Measurements from ENCODE around the gene PIK3R1. TPM values are rescaled to one million over a fixed set of nuclear protein-coding genes. Genes with fewer than 3 reads are reported as not detected.

The PIK3R1 gene
- total and polyA plus RNA-seq, 10 of the 15 experiments (the other 5 are each of a cell fraction or from before 2014, with no cell fraction given): 7.8 to 38.4 (median 15.7) TPM

- BruUV-seq (replicated peaks): no TSS peak
- no peak overlapping the region for H2AFZ ChIP-seq (ENCODE audit: control insufficient read depth, low read depth, low read length)
- H3K9ac ChIP-seq (ENCODE audit: control insufficient read depth, insufficient read depth, low read length): peak overlapping the region; percentile 80; the same call in 1 of the 2 replicates
- peak overlapping the region; percentile 77 for H3K4me3 ChIP-seq
- H3K36me3 ChIP-seq (ENCODE audit: control insufficient read depth in 2 of 2, insufficient read depth in 2 of 2, low read length in 1 of 2): peaks cover 0 to 12% of the 10 kb centered on the region in 2 experiments; a peak in 2 of 4 replicates
- in situ Hi-C loops (cut with MboI): loop anchor here (5.0 to 10.0 kb wide), 2 partner anchors 168 to 725 kb away; no protein-coding TSS in a partner anchor
- WGBS (ENCODE audit: insufficient coverage, insufficient replicate concordance, low lambda C conversion rate, missing lambda C conversion rate): 78% methylated on average over 3 of the region's 4 CpGs
- intact Hi-C loops (cut with micrococcal nuclease; ENCODE audit: unreplicated experiment): loop anchor here (5.0 kb wide), 3 partner anchors 278 to 373 kb away; no protein-coding TSS in a partner anchor
- ATAC-seq: no peak
- ChIA-PET POLR2A (interaction anchor here (1.4 kb wide), 1 partner anchor 14 kb away, joined by 8 read pairs; no protein-coding TSS in a partner anchor), RAD21 (ENCODE audit: unreplicated experiment) (interaction anchor here (0.7 kb wide), 1 partner anchor 195 kb away, joined by 3 read pairs; no protein-coding TSS in a partner anchor), CTCF (interaction anchor here (1.1 kb wide), 1 partner anchor 14 kb away, joined by 3 read pairs; no protein-coding TSS in a partner anchor), SMC1A (ENCODE audit: uncharacterized antibody, unreplicated experiment) (interaction anchor here (1.0 to 4.2 kb wide), 8 partner anchors 12 to 161 kb away, joined by 3 to 137 read pairs (median 16); no protein-coding TSS in a partner anchor)
- H3K4me2 ChIP-seq (ENCODE audit: control insufficient read depth, insufficient read depth): peak overlapping the region; percentile 100
- DNase-seq (ENCODE audit: low read depth, low spot score): no peak
- H3K9me3 ChIP-seq (replicated peaks; ENCODE audit: control insufficient read depth, insufficient read depth, low read length): no peaks in the 10 kb centered on the region
- H4K20me1 ChIP-seq (ENCODE audit: control insufficient read depth, insufficient read depth): no peaks in the 10 kb centered on the region
- peaks cover 53% of the 10 kb centered on the region for H3K4me1 ChIP-seq (ENCODE audit: control insufficient read depth, insufficient read depth, low read length)
- TF ChIP-seq, protein P1, sequence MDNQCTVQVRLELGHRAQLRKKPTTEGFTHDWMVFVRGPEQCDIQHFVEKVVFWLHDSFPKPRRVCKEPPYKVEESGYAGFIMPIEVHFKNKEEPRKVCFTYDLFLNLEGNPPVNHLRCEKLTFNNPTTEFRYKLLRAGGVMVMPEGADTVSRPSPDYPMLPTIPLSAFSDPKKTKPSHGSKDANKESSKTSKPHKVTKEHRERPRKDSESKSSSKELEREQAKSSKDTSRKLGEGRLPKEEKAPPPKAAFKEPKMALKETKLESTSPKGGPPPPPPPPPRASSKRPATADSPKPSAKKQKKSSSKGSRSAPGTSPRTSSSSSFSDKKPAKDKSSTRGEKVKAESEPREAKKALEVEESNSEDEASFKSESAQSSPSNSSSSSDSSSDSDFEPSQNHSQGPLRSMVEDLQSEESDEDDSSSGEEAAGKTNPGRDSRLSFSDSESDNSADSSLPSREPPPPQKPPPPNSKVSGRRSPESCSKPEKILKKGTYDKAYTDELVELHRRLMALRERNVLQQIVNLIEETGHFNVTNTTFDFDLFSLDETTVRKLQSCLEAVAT (IDR thresholded peaks at IDR 0.05): peak; percentile 95
- TF ChIP-seq, protein P2, sequence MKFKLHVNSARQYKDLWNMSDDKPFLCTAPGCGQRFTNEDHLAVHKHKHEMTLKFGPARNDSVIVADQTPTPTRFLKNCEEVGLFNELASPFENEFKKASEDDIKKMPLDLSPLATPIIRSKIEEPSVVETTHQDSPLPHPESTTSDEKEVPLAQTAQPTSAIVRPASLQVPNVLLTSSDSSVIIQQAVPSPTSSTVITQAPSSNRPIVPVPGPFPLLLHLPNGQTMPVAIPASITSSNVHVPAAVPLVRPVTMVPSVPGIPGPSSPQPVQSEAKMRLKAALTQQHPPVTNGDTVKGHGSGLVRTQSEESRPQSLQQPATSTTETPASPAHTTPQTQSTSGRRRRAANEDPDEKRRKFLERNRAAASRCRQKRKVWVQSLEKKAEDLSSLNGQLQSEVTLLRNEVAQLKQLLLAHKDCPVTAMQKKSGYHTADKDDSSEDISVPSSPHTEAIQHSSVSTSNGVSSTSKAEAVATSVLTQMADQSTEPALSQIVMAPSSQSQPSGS (IDR thresholded peaks at IDR 0.05; ENCODE audit: low read length): peak; percentile 60; the same call in 1 of the 2 replicates
- TF ChIP-seq CUX1 (IDR thresholded peaks at IDR 0.05; ENCODE audit: insufficient replicate concordance, low read depth, low read length) (no peak), ATF7 (IDR thresholded peaks at IDR 0.05; ENCODE audit: low read depth) (peak; percentile 94), ZBTB4 (CRISPR knock-in tag; IDR thresholded peaks at IDR 0.05) (no peak), PML (IDR thresholded peaks at IDR 0.05; ENCODE audit: low read length) (0 out of 2 replicates have a peak, but pooled peaks have one; percentile 2)
- peak overlapping the region; percentile 94; the same call in 1 of the 2 replicates for H3K27ac ChIP-seq (ENCODE audit: control insufficient read depth, insufficient read depth)
- peaks cover 37% of the 10 kb centered on the region for H3K79me2 ChIP-seq (ENCODE audit: control insufficient read depth, insufficient read depth, low read length)
- H3K27me3 ChIP-seq (replicated peaks in 1 of 2; ENCODE audit: control insufficient read depth in 2 of 2, insufficient read depth in 2 of 2, low read length in 1 of 2): no peaks in the 10 kb centered on the region
- FAIRE-seq: no peak
These were observed 73.9 kb downstream of the PIK3R1 start for GRCh38 chr5:68289498-68289897.

All from GM12878 (cell line).